A549 (cell line): ENCODE results near the gene APOBEC4. TPM values are rescaled to one million over a fixed set of nuclear protein-coding genes. Genes with fewer than 3 reads are reported as not detected.

Experiments
- ATAC-seq, 2 experiments: fragments of 200-7000 bp in 1 of 2; fragments of >200 bp in 1 of 2; cut with Nextera tagmentation in 1 of 2; cut with Tn5 transposase in 1 of 2; 3 replicates each; pipeline versions ENCODE4 v1.8.0 to v1.9.1; 2018 to 2020; ENCODE audit warnings: mild to moderate bottlenecking in 1 of 2, moderate library complexity in 1 of 2
- CTCF ChIA-PET: fragments of 300-600 bp; sonication (Branson Sonifier 250); formaldehyde crosslinking; extraction: SDS; loops from one replicate; lab custom pipeline; 2021; ENCODE audit warnings: antibody characterized with exemption, inconsistent platforms; lab: Yijun Ruan, JAX
- POLR2A ChIA-PET: fragments of 350-600 bp; formaldehyde crosslinking; extraction: SDS; loops from one replicate; lab custom pipeline; 2021; ENCODE audit warnings: antibody characterized with exemption, inconsistent platforms; lab: Yijun Ruan, JAX
- DNase-seq, 2 experiments: peaks; one replicate each; pipeline versions ENCODE4 v3.0.0 to v3.0.0-alpha.2; 2011 to 2016; ENCODE audit warnings: low read depth in 1 of 2, low spot score in 1 of 2
- FAIRE-seq: peaks from 2 replicates; lab custom pipeline; 2011; peaks lifted over from hg19 to GRCh38; lab: Jason Lieb, UNC
- H3K27ac ChIP-seq, 2 experiments: fragments of >200 bp; sonication (Bioruptor Twin); formaldehyde crosslinking; 3 replicates each; pipeline ENCODE4 v1.5.1; 2016 to 2017
- H3K4me1 ChIP-seq: fragments of >200 bp; sonication (Bioruptor Twin); formaldehyde crosslinking; 3 replicates; pipeline ENCODE4 v1.6.1; 2016
- H3K4me2 ChIP-seq: fragments of >200 bp; sonication (Bioruptor Twin); formaldehyde crosslinking; 3 replicates; pipeline ENCODE4 v1.6.1; 2016
- H3K4me3 ChIP-seq: fragments of >200 bp; sonication (Bioruptor Twin); formaldehyde crosslinking; 3 replicates; pipeline ENCODE4 v1.5.1; 2016
- H3K9me3 ChIP-seq: fragments of >200 bp; sonication (Bioruptor Twin); formaldehyde crosslinking; 3 replicates; pipeline ENCODE4 v1.6.1; 2016
- ATOH8 ChIP-seq: fragments of 250-450 bp; sonication (Bioruptor Pico); IDR thresholded peaks from 2 replicates; pipeline ENCODE4 v1.5.0; 2020; ENCODE audit warnings: low read depth, mild to moderate bottlenecking, moderate library complexity
- BHLHE40 ChIP-seq: IDR thresholded peaks from 2 replicates; pipeline ENCODE4 v1.6.1; 2012; ENCODE audit warnings: low read depth, low read length, inconsistent platforms
- CTCF ChIP-seq: fragments of >200 bp; sonication (Bioruptor Twin); formaldehyde crosslinking; IDR thresholded peaks from 3 replicates; pipeline ENCODE4 v1.5.1; 2016
- ESRRA ChIP-seq: fragments of 150-350 bp; IDR thresholded peaks from 2 replicates; pipeline ENCODE4 v1.6.1; 2014; ENCODE audit warnings: mild to moderate bottlenecking, low read length, borderline replicate concordance
- GATA3 ChIP-seq: IDR thresholded peaks from 2 replicates; pipeline ENCODE4 v1.6.1; 2012; ENCODE audit warnings: borderline replicate concordance
- HEYL ChIP-seq: fragments of 250-450 bp; sonication (Bioruptor Pico); IDR thresholded peaks from 2 replicates; pipeline ENCODE4 v1.8.0; 2021; ENCODE audit warnings: mild to moderate bottlenecking, moderate library complexity
- HOXA7 ChIP-seq: fragments of 250-450 bp; sonication (Bioruptor Pico); IDR thresholded peaks from 2 replicates; pipeline ENCODE4 v1.5.0; 2020; ENCODE audit warnings: mild to moderate bottlenecking, moderate library complexity
- JUN ChIP-seq, 2 experiments: fragments of >200 bp; sonication (Bioruptor Twin); formaldehyde crosslinking; IDR thresholded peaks; 2 replicates in 1 of 2; 3 replicates in 1 of 2; pipeline ENCODE4 v1.6.1; 2016 to 2017
- KDM1A ChIP-seq: fragments of 200-600 bp; sonication (generic); IDR thresholded peaks from 2 replicates; pipeline ENCODE4 v1.6.1; 2016; ENCODE audit warnings: low read depth, mild to moderate bottlenecking
- KDM5A ChIP-seq: fragments of 200-600 bp; sonication (generic); IDR thresholded peaks from 2 replicates; pipeline ENCODE4 v1.6.1; 2016; ENCODE audit warnings: antibody characterized with exemption, mild to moderate bottlenecking
- NPAS2 ChIP-seq: fragments of 250-450 bp; sonication (Bioruptor Pico); IDR thresholded peaks from 2 replicates; pipeline ENCODE4 v1.8.0; 2022; ENCODE audit warnings: mild to moderate bottlenecking, moderate library complexity, borderline replicate concordance
- NR3C1 ChIP-seq: fragments of >200 bp; sonication (Bioruptor Twin); formaldehyde crosslinking; IDR thresholded peaks from 3 replicates; pipeline ENCODE4 v1.6.1; 2017
- POLR2A ChIP-seq: IDR thresholded peaks from 2 replicates; pipeline ENCODE4 v1.6.1; 2012; ENCODE audit warnings: mild to moderate bottlenecking, low read length
- RAD21 ChIP-seq, 2 experiments: fragments of >200 bp in 1 of 2; sonication (Bioruptor Twin) in 1 of 2; formaldehyde crosslinking in 1 of 2; IDR thresholded peaks in 1 of 2; conservative IDR thresholded peaks in 1 of 2; 2 replicates in 1 of 2; 3 replicates in 1 of 2; pipeline ENCODE4 v1.6.1; 2012 to 2018; ENCODE audit warnings: inconsistent platforms in 1 of 2
- RARB ChIP-seq: fragments of 250-450 bp; sonication (Bioruptor Pico); IDR thresholded peaks from 2 replicates; pipeline ENCODE4 v1.8.0; 2021; ENCODE audit warnings: mild to moderate bottlenecking, moderate library complexity
- RCOR1 ChIP-seq: fragments of 150-350 bp; IDR thresholded peaks from 2 replicates; pipeline ENCODE4 v1.6.1; 2014; ENCODE audit warnings: antibody characterized with exemption, low read length, low read depth
- RFX5 ChIP-seq: fragments of 450-650 bp; IDR thresholded peaks from 2 replicates; pipeline ENCODE4 v1.7.1; 2014; ENCODE audit warnings: antibody characterized with exemption, mild to moderate bottlenecking, moderate library complexity
- RNF2 ChIP-seq: fragments of 200-600 bp; sonication (generic); IDR thresholded peaks from 2 replicates; pipeline ENCODE4 v1.6.1; 2016; ENCODE audit warnings: low read depth, mild to moderate bottlenecking, antibody characterized with exemption, moderate library complexity, borderline replicate concordance
- SREBF2 ChIP-seq: fragments of 450-650 bp; IDR thresholded peaks from 2 replicates; pipeline ENCODE4 v1.6.1; 2014; ENCODE audit warnings: mild to moderate bottlenecking, moderate library complexity
- TP53 ChIP-seq: fragments of 250-450 bp; sonication (Bioruptor Pico); IDR thresholded peaks from 2 replicates; pipeline ENCODE4 v1.5.0; 2021; ENCODE audit warnings: mild to moderate bottlenecking, moderate library complexity
- ZC3H11A ChIP-seq: fragments of 450-650 bp; IDR thresholded peaks from 2 replicates; pipeline ENCODE4 v1.6.1; 2014; ENCODE audit warnings: antibody characterized with exemption, mild to moderate bottlenecking
- ZNF302 ChIP-seq: fragments of 250-450 bp; sonication (Bioruptor Pico); IDR thresholded peaks from 2 replicates; pipeline ENCODE4 v1.9.0; 2021; ENCODE audit warnings: inconsistent platforms, mild to moderate bottlenecking, moderate library complexity
- WGBS: methylation state at CpG from one replicate; pipeline ENCODE4 v1.1.6; 2017; ENCODE audit errors: missing lambda C conversion rate; 5-methylcytosine and 5-hydroxymethylcytosine counted together
- polyA plus RNA-seq, 4 experiments: library from polyadenylated mRNA; depleted of rRNA in 3 of 4; stranded (reverse); fragments of >200 nt; fragmentation: RNase III in 1 of 4; extraction: RNeasy Plus Mini Kit Qiagen cat#74134 plus additional on column Dnase treatment in 1 of 4; gene quantifications; 2 replicates in 3 of 4; 3 replicates in 1 of 4; pipeline ENCODE4 v1.2.3, GENCODE V29; 2011 to 2017

Gene APOBEC4
- polyA plus RNA-seq, 2 of the 4 experiments (the other 2 are of a cell fraction), result not detected

- Histone ChIP-seq H3K4me1 (no peaks in the 10 kb centered on the region), H3K9me3 (peaks cover 13% of the 10 kb centered on the region), H3K27ac (no peak overlapping the region), H3K4me3 (no peak overlapping the region)
- POLR2A ChIA-PET, result no interaction called here
- DNase-seq, result no peak
- TF ChIP-seq RFX5 (no peak), HOXA7 (CRISPR knock-in tag) (no peak), JUN (IDR thresholded peaks at IDR 0.05) (no peak), NPAS2 (no peak), ZNF302 (CRISPR knock-in tag) (no peak), BHLHE40 (no peak), CTCF (no peak), RARB (CRISPR knock-in tag) (no peak), GATA3 (no peak), ESRRA (no peak), HEYL (CRISPR knock-in tag) (no peak), RAD21 (conservative IDR thresholded peaks at IDR 0.05 in 1 of 2, IDR thresholded peaks at IDR 0.05 in 1 of 2) (no peak), NR3C1 (no peak)
- TF ChIP-seq, all 56 proteins: peak for 0
- CTCF ChIA-PET, result interaction anchor here (0.6 to 4.1 kb wide), 5 partner anchors 10 to 1580 kb away, joined by 3 to 31 read pairs (median 4); no protein-coding TSS in a partner anchor
- no peak for FAIRE-seq
- no peak for ATAC-seq
- no peak overlapping the region for H3K4me2 ChIP-seq
These were observed 22.3 kb upstream of the APOBEC4 start for GRCh38 chr1:183675381-183675780.

- TF ChIP-seq BHLHE40 (no peak), RCOR1 (no peak), RNF2 (no peak), KDM1A (no peak), POLR2A (no peak), TP53 (CRISPR knock-in tag) (no peak), KDM5A (no peak)
- CTCF ChIA-PET, result interaction anchor here (0.6 to 4.1 kb wide), 5 partner anchors 10 to 1579 kb away, joined by 3 to 31 read pairs (median 4); no protein-coding TSS in a partner anchor
- DNase-seq (no peak), ATAC-seq (no peak), FAIRE-seq (no peak)
- WGBS, result 78% methylated on average over 2 of the region's 2 CpGs
- Histone ChIP-seq H3K4me2 (no peak overlapping the region), H3K9me3 (peaks cover 15% of the 10 kb centered on the region), H3K4me3 (no peak overlapping the region), H3K4me1 (no peaks in the 10 kb centered on the region), H3K27ac (no peak overlapping the region)
- POLR2A ChIA-PET, result no interaction called here
These were observed 21.8 kb upstream of the APOBEC4 start for GRCh38 chr1:183674886-183675285.

- Histone ChIP-seq H3K9me3 (peaks cover 15% of the 10 kb centered on the region), H3K4me1 (no peaks in the 10 kb centered on the region), H3K27ac (no peak overlapping the region), H3K4me2 (no peak overlapping the region), H3K4me3 (no peak overlapping the region)
- POLR2A ChIA-PET, result no interaction called here
- no peak for ATAC-seq
- TF ChIP-seq RARB (CRISPR knock-in tag) (no peak), SREBF2 (no peak), ZC3H11A (no peak), ATOH8 (no peak)
- CTCF ChIA-PET, result interaction anchor here (0.9 to 4.1 kb wide), 3 partner anchors 11 to 530 kb away, joined by 3 to 31 read pairs (median 4); no protein-coding TSS in a partner anchor
- no peak for FAIRE-seq
- no peak for DNase-seq
- WGBS, result 53% methylated on average over 1 of the region's 1 CpG
These were observed 21.2 kb upstream of the APOBEC4 start for GRCh38 chr1:183674339-183674738.
